SH-SY5Y (cell line): ENCODE measurements around the gene PRPF40B.
"Not testable (repeated sequence)": the region's sequence is repeated elsewhere in the genome, so short reads cannot be mapped to it uniquely, and the experiment has no call there.

Source experiments
- GATA2 ChIP-seq: IDR thresholded peaks from 2 replicates; pipeline ENCODE4 v1.6.1; 2011; ENCODE audit warnings: mild to moderate bottlenecking, low read depth, low read length
- GATA3 ChIP-seq: IDR thresholded peaks from 2 replicates; pipeline ENCODE4 v1.6.1; 2011; ENCODE audit warnings: low read depth, mild to moderate bottlenecking, low read length, moderate library complexity

Gene PRPF40B

DNA sequence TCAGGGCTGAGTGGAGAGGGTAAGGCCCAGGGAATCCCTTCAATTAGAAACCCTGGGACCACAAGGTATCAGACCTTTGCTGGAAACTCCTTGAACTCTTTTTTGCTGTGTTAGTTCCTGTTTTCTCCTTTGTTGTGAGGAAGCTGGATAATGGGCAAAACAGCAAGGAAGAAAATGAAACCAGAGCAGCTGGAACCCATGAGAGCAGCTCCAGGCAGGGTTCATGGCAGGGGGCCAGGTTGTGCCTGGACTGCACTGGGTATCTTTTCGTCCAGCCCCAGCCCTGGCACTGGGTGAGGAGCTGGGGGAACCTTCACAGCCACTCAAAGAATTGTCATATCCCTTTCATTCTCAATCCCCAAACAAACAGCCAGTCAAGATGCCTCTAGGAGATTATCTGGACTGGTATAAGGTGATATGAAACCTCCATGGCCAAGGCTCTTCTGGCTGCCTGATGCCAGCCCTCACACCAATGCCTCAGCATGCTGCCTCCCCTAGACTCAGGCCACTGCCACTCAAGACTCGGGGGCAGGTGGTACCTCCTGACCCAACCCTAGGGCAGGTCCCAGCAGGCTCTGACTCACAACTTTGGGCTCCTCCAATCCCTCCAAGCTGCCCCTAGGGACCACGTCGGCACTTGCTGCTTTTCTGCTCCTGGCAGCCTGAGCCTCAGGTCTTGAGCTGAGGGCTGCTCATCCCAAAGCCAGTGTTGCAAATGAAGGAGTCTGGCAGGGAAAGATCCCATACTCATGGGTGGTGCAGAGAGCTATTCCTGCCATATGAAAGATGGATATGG lies 34.4 kb upstream of the PRPF40B start:
- no peak for TF ChIP-seq GATA3

DNA sequence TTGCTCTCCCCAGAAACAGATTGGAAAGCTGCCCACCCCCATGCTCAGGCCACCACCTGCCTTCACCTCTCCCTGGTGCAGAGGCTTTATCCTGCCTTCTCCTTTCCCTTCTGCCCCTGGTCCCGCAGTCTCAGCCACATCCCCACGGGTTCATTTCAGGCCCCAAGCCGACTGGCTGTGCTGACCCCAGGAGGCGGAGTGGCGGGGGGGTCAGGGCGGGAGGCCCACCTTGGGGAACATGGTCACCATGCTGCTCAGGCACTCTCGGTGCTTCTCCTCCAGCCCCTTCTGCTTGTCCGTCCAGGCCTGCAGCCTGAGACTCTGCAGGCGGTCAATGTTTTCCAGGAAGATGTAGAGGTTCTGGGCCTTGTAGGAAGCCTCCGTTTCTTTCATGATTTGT lies 24.8 kb upstream of the PRPF40B start:
- TF ChIP-seq GATA3, result no peak
- TF ChIP-seq GATA2, result no peak

DNA sequence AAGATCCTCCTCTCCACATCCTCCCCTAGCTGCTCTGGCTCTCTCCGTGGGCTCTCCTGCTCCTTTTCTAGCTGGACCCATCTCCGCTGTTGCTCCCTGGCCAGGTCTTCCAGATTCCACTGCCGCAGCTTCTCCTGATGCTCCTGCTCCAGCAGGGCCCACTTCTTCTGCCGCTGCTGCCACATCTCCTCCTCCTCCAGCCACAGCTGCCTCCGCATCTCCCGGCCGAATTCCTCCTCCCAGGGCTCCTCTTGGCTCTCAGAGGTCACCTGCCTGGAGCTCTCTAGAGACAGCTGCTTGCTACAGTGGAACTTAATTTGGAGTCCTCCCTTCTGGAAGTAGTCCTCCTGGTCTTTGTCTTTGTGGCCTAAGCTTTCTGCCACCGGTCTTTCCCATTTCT lies 23.4 kb upstream of the PRPF40B start:
- no peak for TF ChIP-seq GATA2
- no peak for TF ChIP-seq GATA3

DNA sequence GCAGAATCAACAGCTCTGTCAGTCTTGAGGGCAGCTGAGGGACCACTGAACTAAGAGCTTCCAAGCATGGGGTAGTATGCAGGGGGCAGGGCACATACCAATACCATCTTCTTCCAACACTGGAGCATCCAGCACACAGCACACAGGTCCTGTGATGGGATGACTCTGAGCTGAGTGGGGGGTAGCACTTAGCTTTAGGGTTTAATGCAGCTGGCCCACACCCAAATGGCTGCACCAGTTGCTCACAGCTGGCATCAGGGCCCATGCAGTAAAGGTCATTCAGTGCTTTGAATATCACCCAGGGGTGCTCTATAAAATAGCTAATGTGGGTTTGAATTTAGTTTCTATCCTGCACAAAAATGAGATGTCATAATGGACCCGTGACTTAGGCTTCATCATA lies 19.6 kb upstream of the PRPF40B start:
- TF ChIP-seq GATA2 (no peak), GATA3 (no peak)

DNA sequence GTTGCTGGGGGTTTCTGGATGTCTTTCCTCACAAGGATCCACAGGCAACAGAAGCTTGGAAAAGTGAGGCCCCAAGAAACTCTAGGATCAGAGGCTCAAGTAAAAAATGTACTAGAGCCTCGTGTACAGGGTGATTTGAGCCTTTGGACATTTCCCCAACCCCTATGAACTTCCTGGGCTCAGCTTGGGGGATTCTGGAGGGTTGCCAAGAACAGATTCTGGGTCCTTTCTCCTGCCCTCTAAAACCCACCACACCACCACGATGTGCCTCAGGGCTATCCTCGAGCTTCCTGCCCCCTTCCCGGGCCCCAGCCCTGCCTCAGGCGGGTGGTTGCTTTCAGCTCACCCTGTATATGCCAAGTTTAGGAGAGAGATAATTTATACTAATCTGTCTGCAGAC lies 18.5 kb upstream of the PRPF40B start:
- TF ChIP-seq GATA3, result no peak
- no peak for TF ChIP-seq GATA2

DNA sequence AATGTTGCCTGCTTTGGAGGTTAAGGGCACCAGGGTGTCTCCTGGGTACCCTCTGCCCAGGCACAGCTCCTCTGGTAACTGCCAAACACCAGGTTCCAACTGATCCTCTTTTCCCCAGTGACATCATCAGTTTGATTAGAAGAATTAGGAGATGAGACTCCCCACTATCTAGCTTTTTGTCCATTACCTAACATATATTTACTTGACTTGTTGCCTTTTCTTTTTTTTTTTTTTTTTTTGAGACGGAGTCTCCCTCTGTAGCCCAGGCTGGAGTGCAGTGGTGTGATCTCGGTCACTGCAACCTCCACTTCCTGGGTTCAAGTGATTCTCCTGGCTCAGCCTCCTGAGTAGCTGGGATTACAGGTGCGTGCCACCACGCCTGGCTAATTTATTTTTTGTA lies 17.8 kb upstream of the PRPF40B start, which contains the start of gene FAM186B:
TSS of gene FAM186B (minus strand) at position 101 of the 400 bp plus-strand sequence. CDS start 162 bp downstream, outside the sequence.
- not testable (repeated sequence) for TF ChIP-seq GATA3, GATA2

DNA sequence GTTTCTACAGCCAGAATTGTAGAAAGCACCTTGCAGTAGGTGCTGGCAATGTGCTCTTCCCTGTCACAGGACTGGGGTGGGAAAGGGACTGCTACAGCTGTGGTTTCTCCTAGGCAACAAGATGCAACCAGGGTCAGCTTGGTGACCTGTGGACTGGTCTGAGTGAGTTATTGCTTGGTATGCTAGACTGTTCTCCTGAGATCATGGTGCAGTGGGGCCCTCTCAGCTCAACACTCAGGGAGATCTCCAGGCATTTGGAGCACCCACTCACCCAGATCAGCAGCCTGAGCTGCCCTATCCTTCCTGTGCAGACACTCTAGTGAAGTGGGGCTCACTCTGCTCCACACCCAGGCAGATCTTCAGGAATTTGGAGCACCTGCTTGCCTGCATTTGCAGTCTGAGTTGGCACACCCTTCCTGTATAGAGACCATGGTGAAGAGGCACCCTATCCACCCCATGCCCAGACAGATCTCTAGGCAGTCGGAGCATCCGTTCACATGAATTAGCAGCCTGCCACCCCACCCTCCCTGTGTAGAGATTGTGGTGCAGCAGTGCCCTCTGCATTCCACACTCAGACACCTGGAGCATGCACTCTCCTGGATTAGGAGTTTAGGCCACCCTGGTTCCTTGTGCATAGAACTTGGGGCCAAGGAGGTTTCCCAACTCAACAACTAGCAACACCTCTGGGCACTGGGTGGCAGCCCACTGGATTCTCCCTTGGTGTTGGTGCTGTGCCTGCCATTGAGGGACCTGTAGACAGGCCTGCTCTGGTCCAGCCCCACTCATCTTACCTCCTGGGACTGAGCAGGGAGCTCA lies 14.1 kb upstream of the PRPF40B start:
- TF ChIP-seq GATA2, result no peak
- TF ChIP-seq GATA3, result no peak

DNA sequence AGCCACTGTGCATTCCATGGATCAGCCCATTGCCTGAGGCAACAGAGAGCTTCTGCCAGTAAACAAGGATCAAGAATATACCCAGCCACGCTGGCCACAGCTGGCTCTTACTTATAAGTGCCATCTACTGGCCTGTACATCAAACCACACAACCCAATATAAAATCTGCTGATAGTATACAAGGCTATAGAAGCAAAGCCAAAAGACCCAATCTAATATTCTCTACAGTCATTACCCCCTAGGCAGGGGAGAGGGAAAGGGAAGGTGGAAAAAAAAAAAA lies 13.5 kb upstream of the PRPF40B start:
- TF ChIP-seq GATA2 (no peak), GATA3 (no peak)

DNA sequence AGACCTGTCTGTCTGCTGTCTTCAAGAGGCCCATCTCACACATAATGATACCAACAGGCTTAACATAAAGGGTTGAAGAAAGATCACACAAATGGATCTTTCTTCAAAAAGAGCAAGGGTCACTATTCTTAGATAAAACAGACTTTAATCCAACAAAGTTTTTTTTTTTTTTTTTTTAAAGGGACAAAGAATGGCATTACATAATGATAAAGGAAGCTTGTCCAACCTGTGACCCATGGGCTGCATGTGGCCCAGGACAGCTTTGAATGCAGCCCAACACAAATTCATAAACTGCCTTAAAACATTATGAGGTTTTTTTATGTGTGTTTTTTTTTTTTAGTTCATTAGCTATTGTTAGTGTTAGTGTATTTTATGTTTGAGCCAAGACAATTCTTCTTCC lies 11.2 kb upstream of the PRPF40B start:
- TF ChIP-seq GATA3 (no peak), GATA2 (no peak)

DNA sequence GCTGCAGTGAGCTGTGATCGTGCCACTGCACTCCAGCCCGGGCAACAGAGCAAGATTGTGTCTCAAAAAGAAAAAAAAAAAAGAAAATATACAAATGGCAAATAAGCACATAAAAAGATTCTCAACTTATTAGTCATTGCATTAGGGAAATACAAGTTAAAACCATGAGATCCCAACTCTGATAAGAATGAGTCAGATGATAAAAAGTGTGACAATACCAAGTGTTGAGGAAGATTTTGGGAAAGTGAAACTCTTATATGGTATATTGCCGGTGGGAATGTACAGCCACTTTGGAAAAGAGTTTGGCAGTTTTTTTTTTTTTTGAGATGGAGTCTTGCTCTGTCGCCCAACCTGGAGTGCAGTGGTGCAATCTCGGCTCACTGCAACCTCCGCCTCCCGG lies 7.6 kb upstream of the PRPF40B start:
- TF ChIP-seq GATA3 (no peak), GATA2 (no peak)

DNA sequence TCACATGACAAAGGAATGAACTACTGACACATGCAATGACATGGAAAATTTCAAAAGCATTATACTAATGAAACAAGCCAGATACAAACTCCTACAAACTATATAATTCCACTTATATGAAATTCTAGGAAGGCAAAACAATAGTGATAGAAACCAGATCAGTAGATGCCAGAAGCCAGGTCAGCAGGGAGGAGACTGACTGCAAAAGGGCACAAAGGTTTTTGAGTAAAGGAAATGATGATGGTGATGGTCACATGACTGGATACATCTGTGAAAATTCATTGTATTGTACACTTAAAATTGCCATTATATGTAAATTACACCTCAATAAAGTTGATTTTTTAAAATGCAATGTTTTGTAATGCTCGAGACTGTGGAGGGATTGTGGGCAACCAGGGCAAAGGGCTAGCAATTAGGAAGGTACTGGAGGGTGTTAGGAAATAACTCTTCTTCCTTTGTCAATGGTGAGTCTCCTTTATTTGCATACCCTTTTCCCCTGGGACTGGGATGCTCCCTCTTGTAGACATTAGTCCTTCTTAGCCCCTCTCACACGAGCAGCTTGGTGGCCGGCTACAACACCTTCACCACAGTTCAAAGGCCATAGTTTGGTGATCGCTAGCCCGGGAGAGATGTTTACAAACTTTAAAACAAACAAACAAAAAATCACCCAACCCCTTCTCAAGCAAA lies 6.7 kb upstream of the PRPF40B start:
- no peak for TF ChIP-seq GATA2
- TF ChIP-seq GATA3, result no peak

DNA sequence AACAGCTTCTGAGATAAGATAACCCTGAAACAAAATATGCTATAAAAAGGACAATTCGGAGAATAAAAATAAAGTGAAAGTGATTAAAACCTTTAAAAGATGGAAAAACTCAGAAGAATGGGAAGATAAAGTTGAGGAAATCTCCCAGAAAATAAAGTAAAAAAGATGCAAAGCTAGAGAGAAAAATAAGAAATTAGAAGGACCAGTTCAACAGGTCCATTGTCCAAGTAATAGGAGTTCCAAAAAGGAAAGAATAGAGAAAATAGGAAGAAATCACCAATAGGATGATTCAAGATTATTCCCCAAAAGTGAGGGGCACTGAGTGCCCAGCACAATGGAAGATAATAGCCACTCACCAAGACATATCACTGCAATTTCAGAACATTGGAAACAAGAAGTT lies 4.8 kb upstream of the PRPF40B start:
- TF ChIP-seq GATA3, result no peak
- TF ChIP-seq GATA2, result no peak

DNA sequence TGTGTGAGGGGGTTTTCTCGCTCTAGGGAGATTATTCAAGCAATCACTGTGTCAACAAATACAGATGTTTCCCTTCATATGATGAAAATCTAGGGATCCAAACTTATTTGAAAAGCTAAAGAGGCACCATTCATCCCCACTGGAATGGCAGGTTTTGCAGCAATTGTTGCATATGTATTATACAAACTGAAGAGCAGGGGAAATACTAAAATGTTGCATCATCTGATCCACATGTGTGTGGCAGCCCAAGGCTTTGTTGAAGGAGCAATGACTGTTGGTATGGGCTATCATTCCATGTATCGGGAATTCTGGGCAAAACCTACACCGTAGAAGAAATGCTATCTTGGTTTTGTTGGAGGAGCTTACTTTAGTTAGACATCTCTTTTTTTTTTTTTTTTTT lies 4.1 kb upstream of the PRPF40B start:
- TF ChIP-seq GATA2, result no peak
- TF ChIP-seq GATA3, result no peak

DNA sequence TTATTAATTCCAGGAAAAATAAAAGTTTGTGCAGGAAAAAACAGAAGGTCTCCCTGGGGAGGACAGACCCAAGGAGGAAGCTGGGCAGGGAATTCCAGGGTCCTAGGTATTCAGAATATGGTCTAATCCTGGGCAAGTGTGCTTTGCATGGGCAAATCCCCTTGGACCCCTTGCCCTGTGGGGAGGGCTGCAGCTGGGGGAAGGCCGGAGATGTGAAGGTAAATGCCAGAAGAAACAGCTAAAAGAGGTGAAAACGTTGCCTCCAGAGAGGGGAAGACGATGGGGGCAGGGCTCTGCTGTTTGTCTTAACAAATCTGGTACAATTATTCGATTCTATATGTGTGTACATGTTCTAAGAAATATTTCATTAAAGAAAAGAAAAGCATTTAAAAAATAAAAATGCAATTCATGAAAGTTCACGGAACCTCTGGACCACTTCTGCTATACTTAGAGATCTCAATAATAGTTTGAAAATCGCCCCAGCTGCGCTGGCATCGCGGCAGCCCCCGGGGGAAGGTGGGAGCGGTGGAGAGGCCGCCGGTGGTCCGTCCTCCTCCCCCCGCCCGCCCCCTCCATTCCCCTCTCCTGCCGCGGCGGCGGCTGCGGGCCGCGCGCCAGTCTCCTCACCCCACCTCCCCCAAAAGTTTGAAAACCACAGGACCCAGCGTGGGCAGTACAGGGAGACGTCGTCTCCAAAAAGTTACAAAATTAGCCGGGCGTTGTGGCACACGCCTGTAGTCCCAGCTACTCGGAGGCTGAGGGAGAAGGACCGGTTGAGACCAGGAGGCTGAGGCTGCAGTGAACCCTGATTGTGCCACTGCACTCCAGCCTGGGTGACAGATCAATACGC lies 1.5 kb upstream of the PRPF40B start:
- TF ChIP-seq GATA2 (no peak), GATA3 (no peak)
